SK-N-SH (cell line): ENCODE results near the gene CRYBG1.

Experiments used
- CTCF ChIP-seq: fragments of 200-600 bp; sonication (generic); IDR thresholded peaks from 2 replicates; pipeline ENCODE4 v1.6.1; 2017; ENCODE audit warnings: antibody characterized with exemption, mild to moderate bottlenecking, moderate library complexity
- EP300 ChIP-seq, 2 experiments: IDR thresholded peaks; 2 replicates each; pipeline versions ENCODE4 v1.4.0 to v1.6.1; 2012; ENCODE audit warnings: borderline replicate concordance in 1 of 2, low read depth in 1 of 2, low read length in 1 of 2
- POLR2AphosphoS5 ChIP-seq: IDR thresholded peaks from 2 replicates; pipeline ENCODE4 v1.6.1; 2012; ENCODE audit warnings: low read depth, low read length

GRCh38 chr6:106440546-106440945 is 80.0 kb downstream of the CRYBG1 start:
- TF ChIP-seq CTCF (no peak), EP300 (IDR thresholded peaks at IDR 0.05; ENCODE audit: borderline replicate concordance in 1 of 2, low read depth in 1 of 2, low read length in 1 of 2) (no peak), POLR2AphosphoS5 (no peak)
